CD4-positive, CD25-positive, alpha-beta regulatory T cell (primary cell): ENCODE data around the gene SLC38A10. TPM values are rescaled to one million over a fixed set of nuclear protein-coding genes. Genes with fewer than 3 reads are reported as not detected.
A peak's percentile ranks its signal among the peaks of the same experiment; 100 is the strongest.

Experiments used
- ATAC-seq, 2 donors: fragments of 150-1000 bp; cut with Tn5 transposase; one replicate each; pipeline ENCODE4 v1.10.0; 2021; ENCODE audit warnings: low read depth in 2 of 2, moderate number of reproducible peaks in 2 of 2, moderate library complexity in 1 of 2
- DNase-seq, 3 donors: peaks; one replicate each; pipeline versions ENCODE4 v3.0.0 to v3.0.0-alpha.2; 2012 to 2022; ENCODE audit warnings: mixed read lengths in 1 of 3
- H3K27ac ChIP-seq: one replicate; pipeline ENCODE4 v1.7.0; 2013; ENCODE audit warnings: mild to moderate bottlenecking, low read length; ENCODE audit not compliant: insufficient read depth, poor library complexity, severe bottlenecking
- H3K27me3 ChIP-seq: one replicate; pipeline ENCODE4 v1.7.0; 2013; ENCODE audit warnings: low read length; ENCODE audit not compliant: control insufficient read depth, insufficient read depth
- H3K36me3 ChIP-seq: one replicate; pipeline ENCODE4 v1.7.0; 2013; ENCODE audit warnings: mild to moderate bottlenecking, low read length, moderate library complexity; ENCODE audit not compliant: control insufficient read depth, insufficient read depth
- H3K4me1 ChIP-seq: 2 replicates; pipeline ENCODE4 v1.7.0; 2013; ENCODE audit warnings: mild to moderate bottlenecking, low read length; ENCODE audit not compliant: insufficient read depth, control insufficient read depth, poor library complexity, severe bottlenecking
- H3K4me3 ChIP-seq: one replicate; pipeline ENCODE4 v1.7.0; 2013; ENCODE audit warnings: low read depth, mild to moderate bottlenecking, low read length, moderate library complexity
- H3K9me3 ChIP-seq, 2 experiments: 1 replicate in 1 of 2; 2 replicates in 1 of 2; pipeline ENCODE4 v1.7.0; 2013; ENCODE audit warnings: low read length in 2 of 2, mild to moderate bottlenecking in 1 of 2, moderate library complexity in 1 of 2; ENCODE audit not compliant: control insufficient read depth in 2 of 2
- H3K27ac Mint-ChIP-seq, 3 donors: one replicate each; pipeline ENCODE4 v1.8.0; 2020 to 2022; ENCODE audit warnings: mild to moderate bottlenecking in 3 of 3, mixed read lengths in 3 of 3, moderate library complexity in 2 of 3
- H3K27me3 Mint-ChIP-seq: one replicate; pipeline ENCODE4 v1.8.0; 2022; ENCODE audit warnings: mild to moderate bottlenecking, mixed read lengths
- H3K36me3 Mint-ChIP-seq: one replicate; pipeline ENCODE4 v1.8.0; 2020; ENCODE audit warnings: mixed read lengths
- H3K4me1 Mint-ChIP-seq, 4 donors: one replicate each; pipeline ENCODE4 v1.8.0; 2020 to 2022; ENCODE audit warnings: mixed read lengths in 4 of 4, mild to moderate bottlenecking in 1 of 4
- H3K4me3 Mint-ChIP-seq, 4 donors: one replicate each; pipeline ENCODE4 v1.8.0; 2020 to 2022; ENCODE audit warnings: mild to moderate bottlenecking in 4 of 4, mixed read lengths in 4 of 4, moderate library complexity in 3 of 4
- H3K9me3 Mint-ChIP-seq, 7 donors: one replicate each; pipeline ENCODE4 v1.8.0; 2020 to 2022; ENCODE audit warnings: mixed read lengths in 7 of 7, mild to moderate bottlenecking in 3 of 7, moderate library complexity in 2 of 7
- polyA plus RNA-seq, 4 donors: library from polyadenylated mRNA; unstranded; fragments of 300-500 nt; fragmentation: Illumina TruSeq; gene quantifications; one replicate each; pipeline ENCODE4 v1.2.3, GENCODE V29; 2021
- total RNA-seq: library from RNA; stranded (reverse); gene quantifications from one replicate; pipeline ENCODE4 v1.2.3, GENCODE V29; 2022

SLC38A10 gene
- total and polyA plus RNA-seq, 5 donors from 2014 or later = 38.2 to 66.3 (median 50.1) TPM

GRCh38 chr17:81240761-81241160, 54.3 kb downstream of the SLC38A10 start:
- Mint-ChIP-seq H3K27me3 (no peaks in the 10 kb centered on the region), H3K4me1 (peaks cover 5 to 39% (median 21%) of the 10 kb centered on the region in 4 donors), H3K4me3 (peak overlapping the region; percentile 56 to 94 (median 85)), H3K36me3 (peaks cover 4% of the 10 kb centered on the region), H3K27ac (peak overlapping the region in 2 of 3 donors; percentile 46 to 50), H3K9me3 (no peaks in the 10 kb centered on the region)
- no peaks in the 10 kb centered on the region for H3K36me3 ChIP-seq
- H3K27ac ChIP-seq = no peak overlapping the region
- ATAC-seq (no peak), DNase-seq (no peak)
- no peaks in the 10 kb centered on the region for H3K27me3 ChIP-seq
- H3K4me1 ChIP-seq = peaks cover 33% of the 10 kb centered on the region
- H3K9me3 ChIP-seq = no peaks in the 10 kb centered on the region
- no peak overlapping the region for H3K4me3 ChIP-seq

- ATAC-seq (no peak), DNase-seq (peak in 2 of 3 donors; percentile 19 to 62)
- Histone ChIP-seq H3K27me3 (no peaks in the 10 kb centered on the region), H3K36me3 (no peaks in the 10 kb centered on the region), H3K4me1 (peaks cover 33% of the 10 kb centered on the region), H3K4me3 (peak overlapping the region; percentile 65), H3K9me3 (no peaks in the 10 kb centered on the region), H3K27ac (peak overlapping the region; percentile 75)
- H3K27ac Mint-ChIP-seq = peak overlapping the region; percentile 71 to 95 (median 86)
- H3K36me3 Mint-ChIP-seq = peaks cover 6% of the 10 kb centered on the region
- no peaks in the 10 kb centered on the region for H3K9me3 Mint-ChIP-seq
- H3K27me3 Mint-ChIP-seq = no peaks in the 10 kb centered on the region
- peak overlapping the region; percentile 92 to 99 (median 94) for H3K4me3 Mint-ChIP-seq
- H3K4me1 Mint-ChIP-seq = peaks cover 5 to 40% (median 23%) of the 10 kb centered on the region in 4 donors
Measured at GRCh38 chr17:81239714-81240555, 55.2 kb downstream of the SLC38A10 start.

GRCh38 chr17:81238815-81239713, 56.0 kb downstream of the SLC38A10 start, which contains the start of the genes NDUFAF8 and TEPSIN:
NDUFAF8 (plus strand) TSS chr17:81239318; CDS start chr17:81239364, 46 bp downstream.
TEPSIN (minus strand) TSS chr17:81239055; CDS start chr17:81239033, 22 bp downstream.
- H3K27ac ChIP-seq = peak within 1 kb of the TSS; percentile 75

GRCh38 chr17:81238490-81238814, 56.7 kb downstream of the SLC38A10 start:
- peaks cover 33% of the 10 kb centered on the region for H3K4me1 ChIP-seq
- peak overlapping the region; percentile 66 for H3K27ac ChIP-seq
- no peak for ATAC-seq

More at GRCh38 chr17:81238815-81239713, 56.0 kb downstream of the SLC38A10 start, which contains the start of the genes NDUFAF8 and TEPSIN:
- H3K36me3 ChIP-seq = no peaks in the 10 kb centered on the region
- H3K9me3 Mint-ChIP-seq = no peaks in the 10 kb centered on the region
- peak within 1 kb of the TSS; percentile 76 for H3K4me3 ChIP-seq
- H3K27ac Mint-ChIP-seq = peak within 1 kb of the TSS; percentile 82 to 96 (median 87)
- no peaks in the 10 kb centered on the region for H3K27me3 Mint-ChIP-seq
- ATAC-seq = peak; percentile 97
- peak within 1 kb of the TSS; percentile 94 to 100 (median 98) for H3K4me3 Mint-ChIP-seq
- DNase-seq = peak; percentile 93 to 99 (median 97)
- no peaks in the 10 kb centered on the region for H3K9me3 ChIP-seq
- H3K4me1 ChIP-seq = peaks cover 33% of the 10 kb centered on the region
- peaks cover 10% of the 10 kb centered on the region for H3K36me3 Mint-ChIP-seq
- H3K27me3 ChIP-seq = no peaks in the 10 kb centered on the region
- peaks cover 5 to 46% (median 28%) of the 10 kb centered on the region in 4 donors for H3K4me1 Mint-ChIP-seq

GRCh38 chr17:81237591-81238489, 57.3 kb downstream of the SLC38A10 start:
- H3K27me3 Mint-ChIP-seq = no peaks in the 10 kb centered on the region
- peak overlapping the region; percentile 66 for H3K27ac ChIP-seq

More at GRCh38 chr17:81238490-81238814, 56.7 kb downstream of the SLC38A10 start:
- Mint-ChIP-seq H3K9me3 (no peaks in the 10 kb centered on the region), H3K4me1 (peaks cover 5 to 46% (median 28%) of the 10 kb centered on the region in 4 donors), H3K36me3 (peaks cover 10% of the 10 kb centered on the region), H3K27me3 (no peaks in the 10 kb centered on the region), H3K27ac (no peak overlapping the region), H3K4me3 (peak overlapping the region; percentile 87 to 99 (median 95))
- Histone ChIP-seq H3K36me3 (no peaks in the 10 kb centered on the region), H3K4me3 (peak overlapping the region; percentile 76), H3K27me3 (no peaks in the 10 kb centered on the region), H3K9me3 (no peaks in the 10 kb centered on the region)
- no peak for DNase-seq

GRCh38 chr17:81236784-81237183, 58.3 kb downstream of the SLC38A10 start:
- H3K36me3 Mint-ChIP-seq = peaks cover 10% of the 10 kb centered on the region
- H3K36me3 ChIP-seq = peaks cover 5% of the 10 kb centered on the region
- no peaks in the 10 kb centered on the region for H3K9me3 Mint-ChIP-seq
- H3K27ac Mint-ChIP-seq = no peak overlapping the region
- H3K9me3 ChIP-seq = no peaks in the 10 kb centered on the region
- H3K27ac ChIP-seq = no peak overlapping the region
- ATAC-seq (no peak), DNase-seq (no peak)
- H3K27me3 Mint-ChIP-seq = no peaks in the 10 kb centered on the region
- H3K4me3 ChIP-seq = no peak overlapping the region
- H3K4me1 ChIP-seq = peaks cover 33% of the 10 kb centered on the region
- peak overlapping the region in 2 of 4 donors; percentile 26 to 99 for H3K4me3 Mint-ChIP-seq
- no peaks in the 10 kb centered on the region for H3K27me3 ChIP-seq
- H3K4me1 Mint-ChIP-seq = peaks cover 5 to 41% (median 26%) of the 10 kb centered on the region in 4 donors

More at GRCh38 chr17:81237591-81238489, 57.3 kb downstream of the SLC38A10 start:
- Histone ChIP-seq H3K27me3 (no peaks in the 10 kb centered on the region), H3K36me3 (no peaks in the 10 kb centered on the region), H3K9me3 (no peaks in the 10 kb centered on the region), H3K4me3 (peak overlapping the region; percentile 76), H3K4me1 (peaks cover 33% of the 10 kb centered on the region)
- ATAC-seq = no peak
- H3K36me3 Mint-ChIP-seq = peaks cover 10% of the 10 kb centered on the region
- peaks cover 5 to 46% (median 28%) of the 10 kb centered on the region in 4 donors for H3K4me1 Mint-ChIP-seq
- H3K4me3 Mint-ChIP-seq = peak overlapping the region; percentile 87 to 99 (median 95)
- H3K27ac Mint-ChIP-seq = peak overlapping the region; percentile 43 to 82 (median 75)
- DNase-seq = peak in 1 of 3 donors; percentile 21
- H3K9me3 Mint-ChIP-seq = no peaks in the 10 kb centered on the region
